A673 (cell line): ENCODE measurements around the gene MGMT. TPM values are rescaled to one million over a fixed set of nuclear protein-coding genes. Genes with fewer than 3 reads are reported as not detected.

ENCODE experiments used
- BruUV-seq: library from RNA; stranded (reverse); fragments of 400-500 nt; replicated peaks from 2 replicates; lab custom pipeline; 2021; lab: Mats Ljungman, UMichigan
- CTCF ChIA-PET: fragments of 300-600 bp; sonication (Branson Sonifier 250); formaldehyde crosslinking; loops from one replicate; lab custom pipeline; 2022; ENCODE audit warnings: antibody characterized with exemption; lab: Charles Lee
- POLR2A ChIA-PET: fragments of 300-600 bp; sonication (Branson Sonifier 250); formaldehyde crosslinking; loops from one replicate; lab custom pipeline; 2022; ENCODE audit warnings: antibody characterized with exemption; ENCODE audit not compliant: low non-redundant PET; lab: Charles Lee
- DNase-seq: peaks from one replicate; pipeline ENCODE4 v3.0.0-alpha.2; 2015; ENCODE audit warnings: low spot score
- H3K27ac ChIP-seq: fragments of 200-600 bp; sonication (generic); 2 replicates; pipeline ENCODE4 v1.5.1; 2016; ENCODE audit warnings: mixed run types, low read depth, mild to moderate bottlenecking, mixed read lengths, antibody characterized with exemption, low read length; ENCODE audit not compliant: poor library complexity, severe bottlenecking
- H3K27me3 ChIP-seq: fragments of 200-600 bp; sonication (generic); replicated peaks from 2 replicates; pipeline ENCODE4 v1.6.1; 2017; ENCODE audit warnings: mixed run types, low read depth, mild to moderate bottlenecking, mixed read lengths, antibody characterized with exemption, low read length; ENCODE audit not compliant: insufficient read depth, poor library complexity
- H3K36me3 ChIP-seq: fragments of 200-600 bp; sonication (generic); 2 replicates; pipeline ENCODE4 v1.6.1; 2016; ENCODE audit warnings: mixed run types, mild to moderate bottlenecking, mixed read lengths, antibody characterized with exemption, low read length; ENCODE audit not compliant: insufficient read depth, poor library complexity, severe bottlenecking
- H3K4me1 ChIP-seq: fragments of 200-600 bp; sonication (generic); 2 replicates; pipeline ENCODE4 v1.6.1; 2017; ENCODE audit warnings: mixed run types, mild to moderate bottlenecking, mixed read lengths, antibody characterized with exemption, low read length; ENCODE audit not compliant: insufficient read depth, poor library complexity, severe bottlenecking
- H3K4me3 ChIP-seq: fragments of 200-600 bp; sonication (generic); 2 replicates; pipeline ENCODE4 v1.5.1; 2016; ENCODE audit warnings: low read depth, mixed run types, mild to moderate bottlenecking, mixed read lengths, low read length; ENCODE audit not compliant: poor library complexity, severe bottlenecking
- H3K9me3 ChIP-seq: fragments of 200-600 bp; sonication (generic); 2 replicates; pipeline ENCODE4 v1.6.1; 2016; ENCODE audit warnings: mixed run types, low read depth, mild to moderate bottlenecking, mixed read lengths, antibody characterized with exemption, low read length; ENCODE audit not compliant: poor library complexity, severe bottlenecking
- EZH2 ChIP-seq: fragments of 200-600 bp; sonication (generic); IDR thresholded peaks from 2 replicates; pipeline ENCODE4 v1.6.1; 2017; ENCODE audit warnings: borderline replicate concordance, low read depth, mild to moderate bottlenecking, mixed read lengths, antibody characterized with exemption, low read length; ENCODE audit not compliant: poor library complexity, severe bottlenecking
- intact Hi-C: fragments of 100-400 bp; cut with micrococcal nuclease; formaldehyde crosslinking; loops from one replicate; pipeline ENCODE4 v1.10.0; 2022; ENCODE audit not compliant: unreplicated experiment
- total RNA-seq: library from RNA; stranded (reverse); gene quantifications from 2 replicates; pipeline ENCODE4 v1.2.3, GENCODE V29; 2021
- TF ChIP-seq, protein P1 (sequence below): fragments of 300-800, 200-600 bp; sonication (generic); conservative IDR thresholded peaks from 2 replicates; pipeline ENCODE4 v1.5.1; 2017; ENCODE audit warnings: low read depth, mild to moderate bottlenecking, antibody characterized with exemption, low read length, moderate library complexity, mixed read lengths

Gene MGMT
- total RNA-seq, 1 experiment from 2014 or later: 19.5 TPM

DNA sequence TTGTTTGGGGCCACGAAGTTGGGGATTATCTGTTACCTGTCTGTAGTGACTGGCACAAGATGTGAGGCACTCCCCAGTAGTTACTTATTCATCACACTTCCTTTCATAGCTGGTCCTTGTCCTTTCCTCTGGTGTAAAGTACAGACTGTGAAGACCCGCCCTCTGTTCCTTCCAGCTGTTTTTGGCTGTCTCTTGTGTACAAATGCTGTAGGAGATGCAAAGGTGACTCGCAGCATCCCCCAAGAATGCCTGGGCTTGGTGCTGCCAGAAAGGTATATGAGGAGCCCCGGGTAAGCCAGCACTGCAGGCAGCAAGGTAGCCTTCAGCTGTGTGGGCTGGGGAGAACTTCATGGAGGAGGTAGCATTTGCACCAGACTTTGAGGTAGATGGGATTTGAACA, 260.5 kb downstream of the MGMT start:
- TF ChIP-seq, protein P1, sequence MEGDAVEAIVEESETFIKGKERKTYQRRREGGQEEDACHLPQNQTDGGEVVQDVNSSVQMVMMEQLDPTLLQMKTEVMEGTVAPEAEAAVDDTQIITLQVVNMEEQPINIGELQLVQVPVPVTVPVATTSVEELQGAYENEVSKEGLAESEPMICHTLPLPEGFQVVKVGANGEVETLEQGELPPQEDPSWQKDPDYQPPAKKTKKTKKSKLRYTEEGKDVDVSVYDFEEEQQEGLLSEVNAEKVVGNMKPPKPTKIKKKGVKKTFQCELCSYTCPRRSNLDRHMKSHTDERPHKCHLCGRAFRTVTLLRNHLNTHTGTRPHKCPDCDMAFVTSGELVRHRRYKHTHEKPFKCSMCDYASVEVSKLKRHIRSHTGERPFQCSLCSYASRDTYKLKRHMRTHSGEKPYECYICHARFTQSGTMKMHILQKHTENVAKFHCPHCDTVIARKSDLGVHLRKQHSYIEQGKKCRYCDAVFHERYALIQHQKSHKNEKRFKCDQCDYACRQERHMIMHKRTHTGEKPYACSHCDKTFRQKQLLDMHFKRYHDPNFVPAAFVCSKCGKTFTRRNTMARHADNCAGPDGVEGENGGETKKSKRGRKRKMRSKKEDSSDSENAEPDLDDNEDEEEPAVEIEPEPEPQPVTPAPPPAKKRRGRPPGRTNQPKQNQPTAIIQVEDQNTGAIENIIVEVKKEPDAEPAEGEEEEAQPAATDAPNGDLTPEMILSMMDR: no peak
- no peak for TF ChIP-seq EZH2
- no peak overlapping the region for H3K27ac ChIP-seq
- no peaks in the 10 kb centered on the region for H3K4me1 ChIP-seq
- peaks cover 8% of the 10 kb centered on the region for H3K9me3 ChIP-seq
- ChIA-PET POLR2A (no interaction called here), CTCF (no interaction called here)
- no peak overlapping the region for H3K4me3 ChIP-seq
- no TSS peak for BruUV-seq
- intact Hi-C loops: no loop called here
- no peak for DNase-seq
- H3K27me3 ChIP-seq: no peaks in the 10 kb centered on the region
- H3K36me3 ChIP-seq: no peaks in the 10 kb centered on the region

DNA sequence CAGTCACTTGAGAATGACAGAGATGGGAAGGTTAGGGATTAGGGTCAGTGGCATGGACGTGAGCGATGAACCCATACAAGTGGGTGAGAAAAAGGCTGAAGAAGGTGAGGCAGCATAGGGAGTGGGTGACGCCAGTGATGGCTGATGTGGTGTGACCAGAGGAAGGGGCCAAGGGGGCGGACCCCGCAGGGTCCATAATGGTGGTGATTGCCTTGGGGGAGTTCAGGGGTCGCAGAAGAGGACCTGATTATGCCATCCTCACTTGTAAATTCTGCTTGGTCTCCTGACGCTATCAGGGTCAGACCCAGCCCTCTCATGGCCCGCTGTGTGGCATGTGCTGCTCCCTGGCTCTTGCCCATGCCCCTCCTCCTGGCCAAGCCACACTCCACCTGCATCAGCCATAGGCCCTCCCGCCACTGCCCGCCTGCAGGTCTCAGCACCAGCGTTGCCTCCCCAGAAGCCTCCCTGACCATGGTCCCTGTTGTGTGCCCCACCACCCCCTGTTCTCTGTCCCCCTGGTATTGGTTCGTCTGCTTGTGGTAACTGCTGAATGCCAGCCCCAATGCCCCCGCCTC, 261.3 kb downstream of the MGMT start:
- Histone ChIP-seq H3K27me3 (no peaks in the 10 kb centered on the region), H3K9me3 (peaks cover 8% of the 10 kb centered on the region), H3K4me3 (no peak overlapping the region), H3K36me3 (no peaks in the 10 kb centered on the region), H3K4me1 (no peaks in the 10 kb centered on the region), H3K27ac (no peak overlapping the region)
- BruUV-seq: no TSS peak
- intact Hi-C loops: no loop called here
- TF ChIP-seq, protein P1: no peak
- POLR2A ChIA-PET: no interaction called here
- CTCF ChIA-PET: no interaction called here
- DNase-seq: no peak

DNA sequence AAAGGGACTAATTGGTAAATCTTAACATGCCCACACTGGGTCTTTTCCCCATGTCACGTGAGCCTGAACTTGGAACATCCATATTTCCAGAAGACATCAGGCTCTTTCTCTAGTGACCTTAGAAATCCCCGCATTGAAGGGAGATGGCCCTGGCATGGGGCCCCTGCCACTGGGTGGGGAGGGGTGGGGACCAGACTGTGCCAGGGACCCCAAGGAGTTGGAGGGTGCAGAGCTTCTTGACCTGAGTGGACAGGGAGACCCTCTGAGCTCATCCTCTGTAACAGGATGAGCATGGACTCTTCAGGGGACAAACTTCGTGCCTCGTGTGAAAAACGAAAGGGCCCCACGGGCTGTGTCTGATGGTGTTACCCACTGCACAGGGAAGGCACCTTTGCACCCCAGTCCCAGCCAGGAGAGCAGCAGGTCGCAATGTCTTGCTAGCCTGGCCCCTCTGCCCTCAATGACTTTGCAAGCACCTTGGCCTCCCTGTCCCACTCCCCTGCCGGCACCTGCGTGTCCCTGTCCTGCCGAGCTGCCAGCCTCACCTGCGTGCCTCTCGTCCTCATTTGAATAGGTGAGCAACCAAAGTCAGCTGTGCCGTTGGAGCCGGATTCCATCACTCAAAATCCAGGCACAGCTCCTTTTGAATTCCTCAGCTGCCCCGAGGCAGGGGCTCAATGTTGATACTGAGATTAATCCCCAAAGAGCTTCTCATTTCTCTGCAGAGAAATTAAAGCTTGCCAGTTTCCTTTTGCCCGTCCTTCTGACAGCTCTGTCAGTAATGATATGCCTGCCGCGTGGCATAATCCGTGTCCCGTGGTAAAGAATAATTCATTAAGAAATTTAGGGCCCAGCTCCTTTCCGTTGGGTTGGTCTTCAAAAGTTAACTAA, 262.1 kb downstream of the MGMT start:
- ChIA-PET CTCF (no interaction called here), POLR2A (no interaction called here)
- intact Hi-C loops: no loop called here
- no peak for DNase-seq
- no TSS peak for BruUV-seq
- no peak overlapping the region for H3K27ac ChIP-seq
- TF ChIP-seq EZH2: no peak
- TF ChIP-seq, protein P1: no peak
- no peaks in the 10 kb centered on the region for H3K4me1 ChIP-seq
- H3K4me3 ChIP-seq: no peak overlapping the region
- no peaks in the 10 kb centered on the region for H3K27me3 ChIP-seq
- H3K9me3 ChIP-seq: peaks cover 8% of the 10 kb centered on the region
- no peaks in the 10 kb centered on the region for H3K36me3 ChIP-seq
